ENCODE measurements around the gene ADARB2. TPM values are rescaled to one million over a fixed set of nuclear protein-coding genes. Genes with fewer than 3 reads are reported as not detected.
A peak's percentile ranks its signal among the peaks of the same experiment; 100 is the strongest.

Gene ADARB2
- total and polyA plus RNA-seq, 2 experiments from 2014 or later: 2.0 to 5.0 TPM

DNA sequence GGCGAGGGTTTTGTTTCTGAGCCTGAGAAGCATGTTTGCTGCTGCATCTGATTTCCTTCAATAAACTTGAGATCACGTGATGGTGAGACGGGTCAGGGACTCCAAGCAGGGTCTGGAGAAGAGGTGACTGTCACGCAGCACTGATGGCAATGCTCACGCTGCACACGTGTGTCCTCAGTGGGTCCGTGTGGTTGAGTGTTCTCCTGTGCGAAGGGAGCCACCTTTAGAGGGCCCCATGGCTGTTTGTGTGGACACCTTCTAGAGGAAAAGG is 580.8 kb downstream of the ADARB2 start (continued):
- TF ChIP-seq, protein P1, sequence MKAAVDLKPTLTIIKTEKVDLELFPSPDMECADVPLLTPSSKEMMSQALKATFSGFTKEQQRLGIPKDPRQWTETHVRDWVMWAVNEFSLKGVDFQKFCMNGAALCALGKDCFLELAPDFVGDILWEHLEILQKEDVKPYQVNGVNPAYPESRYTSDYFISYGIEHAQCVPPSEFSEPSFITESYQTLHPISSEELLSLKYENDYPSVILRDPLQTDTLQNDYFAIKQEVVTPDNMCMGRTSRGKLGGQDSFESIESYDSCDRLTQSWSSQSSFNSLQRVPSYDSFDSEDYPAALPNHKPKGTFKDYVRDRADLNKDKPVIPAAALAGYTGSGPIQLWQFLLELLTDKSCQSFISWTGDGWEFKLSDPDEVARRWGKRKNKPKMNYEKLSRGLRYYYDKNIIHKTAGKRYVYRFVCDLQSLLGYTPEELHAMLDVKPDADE (IDR thresholded peaks at IDR 0.05): no peak
- TF ChIP-seq, protein P2, sequence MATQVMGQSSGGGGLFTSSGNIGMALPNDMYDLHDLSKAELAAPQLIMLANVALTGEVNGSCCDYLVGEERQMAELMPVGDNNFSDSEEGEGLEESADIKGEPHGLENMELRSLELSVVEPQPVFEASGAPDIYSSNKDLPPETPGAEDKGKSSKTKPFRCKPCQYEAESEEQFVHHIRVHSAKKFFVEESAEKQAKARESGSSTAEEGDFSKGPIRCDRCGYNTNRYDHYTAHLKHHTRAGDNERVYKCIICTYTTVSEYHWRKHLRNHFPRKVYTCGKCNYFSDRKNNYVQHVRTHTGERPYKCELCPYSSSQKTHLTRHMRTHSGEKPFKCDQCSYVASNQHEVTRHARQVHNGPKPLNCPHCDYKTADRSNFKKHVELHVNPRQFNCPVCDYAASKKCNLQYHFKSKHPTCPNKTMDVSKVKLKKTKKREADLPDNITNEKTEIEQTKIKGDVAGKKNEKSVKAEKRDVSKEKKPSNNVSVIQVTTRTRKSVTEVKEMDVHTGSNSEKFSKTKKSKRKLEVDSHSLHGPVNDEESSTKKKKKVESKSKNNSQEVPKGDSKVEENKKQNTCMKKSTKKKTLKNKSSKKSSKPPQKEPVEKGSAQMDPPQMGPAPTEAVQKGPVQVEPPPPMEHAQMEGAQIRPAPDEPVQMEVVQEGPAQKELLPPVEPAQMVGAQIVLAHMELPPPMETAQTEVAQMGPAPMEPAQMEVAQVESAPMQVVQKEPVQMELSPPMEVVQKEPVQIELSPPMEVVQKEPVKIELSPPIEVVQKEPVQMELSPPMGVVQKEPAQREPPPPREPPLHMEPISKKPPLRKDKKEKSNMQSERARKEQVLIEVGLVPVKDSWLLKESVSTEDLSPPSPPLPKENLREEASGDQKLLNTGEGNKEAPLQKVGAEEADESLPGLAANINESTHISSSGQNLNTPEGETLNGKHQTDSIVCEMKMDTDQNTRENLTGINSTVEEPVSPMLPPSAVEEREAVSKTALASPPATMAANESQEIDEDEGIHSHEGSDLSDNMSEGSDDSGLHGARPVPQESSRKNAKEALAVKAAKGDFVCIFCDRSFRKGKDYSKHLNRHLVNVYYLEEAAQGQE (IDR thresholded peaks at IDR 0.05; ENCODE audit: unreplicated experiment): no peak
- TF ChIP-seq ZNF331 (CRISPR knock-in tag; IDR thresholded peaks at IDR 0.05; ENCODE audit: low read depth) (no peak), ZNF114 (CRISPR knock-in tag; IDR thresholded peaks at IDR 0.05) (no peak), NANOG (IDR thresholded peaks at IDR 0.05; ENCODE audit: borderline replicate concordance) (no peak), EZH2 (IDR thresholded peaks at IDR 0.05; ENCODE audit: low read depth, unreplicated experiment) (no peak), STAT1 (IDR thresholded peaks at IDR 0.05; ENCODE audit: unreplicated experiment) (no peak), POLR2AphosphoS5 (IDR thresholded peaks at IDR 0.05; ENCODE audit: low read depth) (no peak), JUNB (IDR thresholded peaks at IDR 0.05; ENCODE audit: unreplicated experiment) (no peak)

DNA sequence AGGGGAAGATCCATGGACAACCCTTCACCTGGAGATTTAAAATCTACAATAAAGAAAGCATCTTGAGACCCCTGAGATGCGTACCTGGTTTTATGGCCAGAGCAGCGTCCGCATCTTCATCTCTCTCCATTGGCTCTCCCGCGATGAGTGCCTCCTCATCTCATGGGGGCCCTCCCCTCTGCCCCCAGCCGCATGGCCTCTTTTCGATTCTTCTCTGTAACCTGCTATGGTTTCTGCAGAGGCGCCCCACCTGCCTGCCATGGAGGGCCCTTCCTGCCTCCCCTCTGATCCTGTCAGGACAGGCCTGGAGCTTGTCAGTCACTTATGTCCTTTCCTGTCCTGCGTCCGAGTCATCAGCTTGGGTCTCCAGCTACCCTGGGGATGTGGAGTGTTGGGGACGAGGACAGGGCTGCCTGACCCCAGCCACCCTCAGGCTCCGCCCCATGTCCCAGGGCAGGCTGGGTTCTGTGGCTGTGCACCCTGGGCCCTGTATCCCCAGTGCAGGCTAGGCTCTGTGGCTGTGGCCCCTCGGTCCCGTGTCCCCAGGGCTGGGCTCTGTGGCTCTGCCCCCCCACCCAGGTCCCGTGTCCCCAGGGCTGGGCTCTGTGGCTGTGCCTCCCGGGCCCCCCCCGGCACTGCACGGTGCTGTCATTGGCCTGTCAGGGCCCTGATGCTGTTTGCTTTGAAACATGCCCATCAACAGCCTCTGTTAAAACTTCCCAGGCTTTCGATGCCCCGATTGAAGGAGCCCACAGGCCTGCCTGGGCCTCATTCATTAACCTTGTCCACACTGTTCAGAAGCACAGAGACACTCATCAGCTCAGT is 581.3 kb downstream of the ADARB2 start:
- peaks cover 7% of the 10 kb centered on the region; the same call in 2 of the 3 replicates for H3K4me1 Mint-ChIP-seq
- no peak overlapping the region for H3K4me3 ChIP-seq
- H3K4me3 Mint-ChIP-seq: no peak overlapping the region
- no peaks in the 10 kb centered on the region for H3K36me3 ChIP-seq (ENCODE audit: insufficient read depth)
- H3K4me2 ChIP-seq: no peak overlapping the region
- no peak overlapping the region for H3K27ac Mint-ChIP-seq
- TF ChIP-seq EZH2phosphoT487 (IDR thresholded peaks at IDR 0.05; ENCODE audit: unreplicated experiment) (no peak), POLR2AphosphoS5 (IDR thresholded peaks at IDR 0.05; ENCODE audit: low read depth) (no peak), NANOG (IDR thresholded peaks at IDR 0.05; ENCODE audit: borderline replicate concordance) (no peak), CREB1 (CRISPR knock-in tag; IDR thresholded peaks at IDR 0.05; ENCODE audit: low read depth) (no peak), EZH2 (IDR thresholded peaks at IDR 0.05; ENCODE audit: low read depth, unreplicated experiment) (no peak)
- TF ChIP-seq, protein P3, sequence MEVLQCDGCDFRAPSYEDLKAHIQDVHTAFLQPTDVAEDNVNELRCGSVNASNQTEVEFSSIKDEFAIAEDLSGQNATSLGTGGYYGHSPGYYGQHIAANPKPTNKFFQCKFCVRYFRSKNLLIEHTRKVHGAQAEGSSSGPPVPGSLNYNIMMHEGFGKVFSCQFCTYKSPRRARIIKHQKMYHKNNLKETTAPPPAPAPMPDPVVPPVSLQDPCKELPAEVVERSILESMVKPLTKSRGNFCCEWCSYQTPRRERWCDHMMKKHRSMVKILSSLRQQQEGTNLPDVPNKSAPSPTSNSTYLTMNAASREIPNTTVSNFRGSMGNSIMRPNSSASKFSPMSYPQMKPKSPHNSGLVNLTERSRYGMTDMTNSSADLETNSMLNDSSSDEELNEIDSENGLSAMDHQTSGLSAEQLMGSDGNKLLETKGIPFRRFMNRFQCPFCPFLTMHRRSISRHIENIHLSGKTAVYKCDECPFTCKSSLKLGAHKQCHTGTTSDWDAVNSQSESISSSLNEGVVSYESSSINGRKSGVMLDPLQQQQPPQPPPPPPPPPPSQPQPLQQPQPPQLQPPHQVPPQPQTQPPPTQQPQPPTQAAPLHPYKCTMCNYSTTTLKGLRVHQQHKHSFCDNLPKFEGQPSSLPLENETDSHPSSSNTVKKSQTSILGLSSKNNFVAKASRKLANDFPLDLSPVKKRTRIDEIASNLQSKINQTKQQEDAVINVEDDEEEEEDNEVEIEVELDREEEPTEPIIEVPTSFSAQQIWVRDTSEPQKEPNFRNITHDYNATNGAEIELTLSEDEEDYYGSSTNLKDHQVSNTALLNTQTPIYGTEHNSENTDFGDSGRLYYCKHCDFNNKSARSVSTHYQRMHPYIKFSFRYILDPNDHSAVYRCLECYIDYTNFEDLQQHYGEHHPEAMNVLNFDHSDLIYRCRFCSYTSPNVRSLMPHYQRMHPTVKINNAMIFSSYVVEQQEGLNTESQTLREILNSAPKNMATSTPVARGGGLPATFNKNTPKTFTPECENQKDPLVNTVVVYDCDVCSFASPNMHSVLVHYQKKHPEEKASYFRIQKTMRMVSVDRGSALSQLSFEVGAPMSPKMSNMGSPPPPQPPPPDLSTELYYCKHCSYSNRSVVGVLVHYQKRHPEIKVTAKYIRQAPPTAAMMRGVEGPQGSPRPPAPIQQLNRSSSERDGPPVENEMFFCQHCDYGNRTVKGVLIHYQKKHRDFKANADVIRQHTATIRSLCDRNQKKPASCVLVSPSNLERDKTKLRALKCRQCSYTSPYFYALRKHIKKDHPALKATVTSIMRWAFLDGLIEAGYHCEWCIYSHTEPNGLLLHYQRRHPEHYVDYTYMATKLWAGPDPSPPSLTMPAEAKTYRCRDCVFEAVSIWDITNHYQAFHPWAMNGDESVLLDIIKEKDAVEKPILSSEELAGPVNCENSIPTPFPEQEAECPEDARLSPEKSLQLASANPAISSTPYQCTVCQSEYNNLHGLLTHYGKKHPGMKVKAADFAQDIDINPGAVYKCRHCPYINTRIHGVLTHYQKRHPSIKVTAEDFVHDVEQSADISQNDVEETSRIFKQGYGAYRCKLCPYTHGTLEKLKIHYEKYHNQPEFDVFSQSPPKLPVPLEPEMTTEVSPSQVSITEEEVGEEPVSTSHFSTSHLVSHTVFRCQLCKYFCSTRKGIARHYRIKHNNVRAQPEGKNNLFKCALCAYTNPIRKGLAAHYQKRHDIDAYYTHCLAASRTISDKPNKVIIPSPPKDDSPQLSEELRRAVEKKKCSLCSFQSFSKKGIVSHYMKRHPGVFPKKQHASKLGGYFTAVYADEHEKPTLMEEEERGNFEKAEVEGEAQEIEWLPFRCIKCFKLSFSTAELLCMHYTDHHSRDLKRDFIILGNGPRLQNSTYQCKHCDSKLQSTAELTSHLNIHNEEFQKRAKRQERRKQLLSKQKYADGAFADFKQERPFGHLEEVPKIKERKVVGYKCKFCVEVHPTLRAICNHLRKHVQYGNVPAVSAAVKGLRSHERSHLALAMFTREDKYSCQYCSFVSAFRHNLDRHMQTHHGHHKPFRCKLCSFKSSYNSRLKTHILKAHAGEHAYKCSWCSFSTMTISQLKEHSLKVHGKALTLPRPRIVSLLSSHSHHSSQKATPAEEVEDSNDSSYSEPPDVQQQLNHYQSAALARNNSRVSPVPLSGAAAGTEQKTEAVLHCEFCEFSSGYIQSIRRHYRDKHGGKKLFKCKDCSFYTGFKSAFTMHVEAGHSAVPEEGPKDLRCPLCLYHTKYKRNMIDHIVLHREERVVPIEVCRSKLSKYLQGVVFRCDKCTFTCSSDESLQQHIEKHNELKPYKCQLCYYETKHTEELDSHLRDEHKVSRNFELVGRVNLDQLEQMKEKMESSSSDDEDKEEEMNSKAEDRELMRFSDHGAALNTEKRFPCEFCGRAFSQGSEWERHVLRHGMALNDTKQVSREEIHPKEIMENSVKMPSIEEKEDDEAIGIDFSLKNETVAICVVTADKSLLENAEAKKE (CRISPR knock-in tag; IDR thresholded peaks at IDR 0.05): no peak
- TF ChIP-seq, protein P1 (IDR thresholded peaks at IDR 0.05): no peak
- no peaks in the 10 kb centered on the region for H3K9me2 ChIP-seq (ENCODE audit: insufficient read depth)
- DNase-seq (ENCODE audit: low spot score): no peak
- no peaks in the 10 kb centered on the region; the same call in 2 of the 3 replicates for H3K9me3 Mint-ChIP-seq
- H3K27me3 Mint-ChIP-seq (ENCODE audit: insufficient read depth, low read depth, poor library complexity): peaks cover 5% of the 10 kb centered on the region
- no peak overlapping the region for H3K27ac ChIP-seq (ENCODE audit: low read depth)
- H3K36me3 Mint-ChIP-seq (ENCODE audit: low read depth): no peaks in the 10 kb centered on the region
- no peaks in the 10 kb centered on the region for H3K4me1 ChIP-seq (ENCODE audit: insufficient read depth)
- H3F3A ChIP-seq (replicated peaks; ENCODE audit: low read depth): no peaks in the 10 kb centered on the region
- ATAC-seq: no peak
- H4K20me1 ChIP-seq (replicated peaks; ENCODE audit: insufficient read depth): no peaks in the 10 kb centered on the region
- H3K27me3 ChIP-seq (ENCODE audit: insufficient read depth): no peaks in the 10 kb centered on the region
- no peaks in the 10 kb centered on the region for H3K79me2 ChIP-seq (replicated peaks; ENCODE audit: insufficient read depth)
- H2AFZ ChIP-seq: peak overlapping the region; percentile 18; the same call in 1 of the 2 replicates
